Endothelial cell of hepatic sinusoid (primary cell): ENCODE measurements around the gene JKAMP.

Source experiments
- in situ Hi-C: cut with HindIII; loops from 2 replicates; pipeline ENCODE4 v1.10.0; 2017; ENCODE audit warnings: low sequenced_read_pairs

The JKAMP gene

GRCh38 chr14:59480166-59480565, 4.2 kb upstream of the JKAMP start:
- in situ Hi-C loops = no loop called here

- in situ Hi-C loops = no loop called here
These were observed 2.9 kb upstream of the JKAMP start for GRCh38 chr14:59481407-59481806.

- in situ Hi-C loops = no loop called here
These were observed 2.3 kb upstream of the JKAMP start for GRCh38 chr14:59481871-59482540.

GRCh38 chr14:59482541-59483331, 1.6 kb upstream of the JKAMP start:
- in situ Hi-C loops = no loop called here

- in situ Hi-C loops = no loop called here
These were observed 954 bp upstream of the JKAMP start for GRCh38 chr14:59483363-59483762.

- in situ Hi-C loops = no loop called here
These were observed 390 bp downstream of the JKAMP start for GRCh38 chr14:59484639-59485175.

GRCh38 chr14:59490756-59491155, 6.4 kb downstream of the JKAMP start:
- in situ Hi-C loops = no loop called here

- in situ Hi-C loops = no loop called here
These were observed 8.1 kb downstream of the JKAMP start for GRCh38 chr14:59492384-59492783.

GRCh38 chr14:59500732-59501131, 16.4 kb downstream of the JKAMP start:
- in situ Hi-C loops = no loop called here

GRCh38 chr14:59503256-59503655, 18.9 kb downstream of the JKAMP start:
- in situ Hi-C loops = no loop called here

- in situ Hi-C loops = no loop called here
These were observed 22.9 kb downstream of the JKAMP start for GRCh38 chr14:59507063-59507751.

GRCh38 chr14:59507752-59508103, 23.4 kb downstream of the JKAMP start:
- in situ Hi-C loops = no loop called here

GRCh38 chr14:59509101-59509500, 24.8 kb downstream of the JKAMP start:
- in situ Hi-C loops = no loop called here

- in situ Hi-C loops = no loop called here
These were observed 25.7 kb downstream of the JKAMP start for GRCh38 chr14:59510001-59510400.

GRCh38 chr14:59510966-59511365, 26.6 kb downstream of the JKAMP start:
- in situ Hi-C loops = no loop called here

GRCh38 chr14:59511916-59512575, 27.7 kb downstream of the JKAMP start:
- in situ Hi-C loops = no loop called here

GRCh38 chr14:59520224-59520623, 35.9 kb downstream of the JKAMP start:
- in situ Hi-C loops = no loop called here

GRCh38 chr14:59529189-59529588, 44.9 kb downstream of the JKAMP start:
- in situ Hi-C loops = no loop called here

- in situ Hi-C loops = no loop called here
These were observed 46.0 kb downstream of the JKAMP start for GRCh38 chr14:59530349-59530748.

- in situ Hi-C loops = no loop called here
These were observed 48.1 kb downstream of the JKAMP start for GRCh38 chr14:59532419-59532818.

GRCh38 chr14:59534361-59534987, 50.2 kb downstream of the JKAMP start:
- in situ Hi-C loops = no loop called here
